Heart left ventricle (tissue), 13 donors: Measurements from ENCODE around the gene ZEB2.

Experiments
- CTCF ChIP-seq, 12 donors: fragments of 200-600 bp; sonication (generic) in 4 of 12; IDR thresholded peaks; one replicate each; pipeline versions ENCODE4 v1.5.0 to v1.8.0; 2018 to 2022; ENCODE audit warnings: antibody characterized with exemption in 12 of 12, mild to moderate bottlenecking in 5 of 12
- POLR2A ChIP-seq, 2 donors: fragments of 450-650 bp; IDR thresholded peaks; one replicate each; pipeline ENCODE4 v1.6.1; 2017; ENCODE audit warnings: antibody characterized with exemption in 2 of 2, mild to moderate bottlenecking in 2 of 2, moderate library complexity in 2 of 2
- donor health status: ischemic (EF 13 %, LVEDD 7.1; RV severe dilation, severe dysfunction).
- donor health status: DM: no; HTN: yes; CAD: no.
- donor health status: DM: no; HTN: no; CAD: no.
- donor health status: ischemic (EF 25% LVEDD 6.9; RV normal size, moderate dysfunction).
- donor health status: ischemic (EF 25% LVEDD 5.7; RV mildly dilated, moderate dysfunction).
- donor health status: ischemic (EF 35%, LVEDD 5.7; RV mildly dilated, moderate dysfunction).
- donor health status: nonischemic (EF 11% LVEDD 7.7; RV severe dilation, severe dysfunction).
- donor health status: DM: yes; HTN: yes; CAD: no.
- donor health status: PGD.
- donor health status: ischemic (EF 29% LVEDD 5.4; RV normal size, mild dysfunction).
- donor health status: nonischemic (EF 23%, LVEDD 6.1; RV moderate dilation, normal function).

DNA sequence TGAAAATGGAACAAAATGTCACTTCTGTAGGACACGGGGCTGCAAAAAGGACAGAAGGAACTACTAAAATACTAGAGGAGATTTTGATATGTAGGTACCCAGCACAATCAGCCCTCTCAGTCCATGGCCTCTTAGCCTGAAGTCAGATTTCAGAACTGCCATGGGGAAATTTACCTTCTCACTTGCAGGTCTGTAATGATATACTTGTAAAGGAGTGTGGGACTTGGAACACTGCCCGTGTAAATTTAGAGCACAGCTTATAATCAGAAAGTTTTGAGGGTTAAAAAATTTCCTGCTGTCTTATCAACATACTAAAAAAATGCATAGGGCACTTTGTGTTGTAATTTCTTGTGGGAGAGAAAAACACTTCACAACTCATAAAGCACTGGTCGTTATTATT is 60.6 kb downstream of the ZEB2 start:
- TF ChIP-seq CTCF (IDR thresholded peaks at IDR 0.05): no peak
- TF ChIP-seq POLR2A (IDR thresholded peaks at IDR 0.05): no peak
